Right lobe of liver (tissue), 6 donors: ENCODE results near the gene UQCC5. TPM values are rescaled to one million over a fixed set of nuclear protein-coding genes. Genes with fewer than 3 reads are reported as not detected.

ENCODE experiments used
- ATAC-seq, 4 donors: fragments of 200-7000 bp; cut with Tn5 transposase; one replicate each; pipeline ENCODE4 v1.9.1; 2020; ENCODE audit warnings: mild to moderate bottlenecking in 4 of 4, moderate library complexity in 4 of 4
- DNase-seq, 3 donors: peaks; one replicate each; pipeline ENCODE4 v3.0.0-alpha.2; 2020
- H3K27ac ChIP-seq, 3 donors: fragments of 200-600 bp; one replicate each; pipeline ENCODE4 v1.8.0; 2022
- H3K27me3 ChIP-seq, 2 donors: fragments of 200-600 bp; one replicate each; pipeline ENCODE4 v1.8.0; 2022
- H3K36me3 ChIP-seq, 4 donors: fragments of 200-600 bp; sonication (generic) in 1 of 4; one replicate each; pipeline versions ENCODE4 v1.5.1 to v1.8.0; 2017 to 2022; ENCODE audit warnings: control low read depth in 1 of 4
- H3K4me1 ChIP-seq, 4 donors: fragments of 200-600 bp; sonication (generic) in 1 of 4; one replicate each; pipeline versions ENCODE4 v1.5.1 to v1.8.0; 2017 to 2022; ENCODE audit warnings: control low read depth in 1 of 4
- H3K4me3 ChIP-seq, 3 donors: fragments of 200-600 bp; one replicate each; pipeline ENCODE4 v1.8.0; 2022
- H3K9me3 ChIP-seq, 4 donors: fragments of 200-600 bp; sonication (generic) in 1 of 4; one replicate each; pipeline versions ENCODE4 v1.5.1 to v1.8.0; 2017 to 2022; ENCODE audit warnings: control low read depth in 1 of 4
- POLR2A ChIP-seq: fragments of 450-650 bp; IDR thresholded peaks from one replicate; pipeline ENCODE4 v1.6.1; 2017; ENCODE audit warnings: antibody characterized with exemption, mild to moderate bottlenecking
- WGBS: methylation state at CpG from one replicate; pipeline ENCODE4 v1.1.6; 2018; ENCODE audit warnings: low coverage, low lambda C conversion rate; ENCODE audit not compliant: insufficient coverage; ENCODE audit errors: missing lambda C conversion rate; 5-methylcytosine and 5-hydroxymethylcytosine counted together
- intact Hi-C, 2 donors: fragments of 100-400 bp; cut with DNase I; formaldehyde crosslinking; loops; one replicate each; pipeline versions ENCODE4 v1.11.2 to v1.14.1; 2022
- total RNA-seq, 6 experiments: library from RNA; depleted of rRNA in 2 of 6; stranded (reverse); fragments of >200 nt in 2 of 6; fragmentation: NEBNext Ultra II Directional in 3 of 6; extraction: Animal tissue kit (Norgen Biotek cat#: 25700) in 3 of 6; gene quantifications; one replicate each; pipeline versions ENCODE4 v1.1.0 to v1.2.4, GENCODE V29; 2016 to 2023
- TF ChIP-seq, protein P1 (sequence below), 4 donors: fragments of 200-600 bp in 3 of 4; fragments of 450-650 bp in 1 of 4; IDR thresholded peaks; one replicate each; pipeline versions ENCODE4 v1.5.1 to v1.8.0; 2016 to 2022; ENCODE audit warnings: antibody characterized with exemption in 4 of 4, mild to moderate bottlenecking in 2 of 4
- donor health status: DM: no; HTN: yes; CAD: no.
- donor health status: DM: no; HTN: no; CAD: no.
- donor health status: DM: no; HTN: no; CAD: no.
- donor health status: DM: no; HTN: yes; CAD: no.
- donor health status: DM: no; HTN: yes; CAD: no.

Gene UQCC5
- total RNA-seq, 6 experiments from 2014 or later = 0.81 to 8.3 (median 4.3) TPM

DNA sequence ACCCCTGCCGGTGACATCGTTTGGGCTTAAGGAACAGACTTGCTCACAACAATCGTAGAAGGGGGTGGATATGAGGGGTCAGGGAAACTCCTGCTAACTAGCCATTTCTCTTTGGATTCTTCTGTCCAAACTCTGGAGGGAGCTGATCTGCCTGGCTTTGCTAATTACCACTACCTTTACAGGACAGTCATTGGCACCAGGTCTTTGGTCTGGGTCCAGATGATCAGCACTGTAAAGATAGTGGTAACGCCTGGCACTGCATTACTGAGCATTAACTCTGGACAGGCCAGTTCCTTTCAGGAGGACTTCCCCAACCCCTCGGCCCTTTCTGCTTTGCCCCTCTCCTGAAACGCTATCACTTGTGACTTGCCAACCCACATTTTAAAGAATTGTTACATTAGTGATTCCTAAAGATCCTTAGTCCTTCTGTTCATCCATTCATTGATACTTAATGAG, 788 bp downstream of the UQCC5 start:
- under 1% methylated on average over 6 of the region's 6 CpGs for WGBS
- Histone ChIP-seq H3K4me1 (peaks cover 0 to 20% (median 3%) of the 10 kb centered on the region in 4 donors), H3K27me3 (no peaks in the 10 kb centered on the region), H3K36me3 (no peaks in the 10 kb centered on the region), H3K27ac (peak overlapping the region; percentile 51 to 76 (median 62)), H3K4me3 (peak overlapping the region; percentile 63 to 74 (median 74)), H3K9me3 (no peaks in the 10 kb centered on the region)
- ATAC-seq = peak; percentile 2 to 28 (median 8)
- peak in 1 of 3 donors; percentile 17 for DNase-seq
- TF ChIP-seq, protein P1, sequence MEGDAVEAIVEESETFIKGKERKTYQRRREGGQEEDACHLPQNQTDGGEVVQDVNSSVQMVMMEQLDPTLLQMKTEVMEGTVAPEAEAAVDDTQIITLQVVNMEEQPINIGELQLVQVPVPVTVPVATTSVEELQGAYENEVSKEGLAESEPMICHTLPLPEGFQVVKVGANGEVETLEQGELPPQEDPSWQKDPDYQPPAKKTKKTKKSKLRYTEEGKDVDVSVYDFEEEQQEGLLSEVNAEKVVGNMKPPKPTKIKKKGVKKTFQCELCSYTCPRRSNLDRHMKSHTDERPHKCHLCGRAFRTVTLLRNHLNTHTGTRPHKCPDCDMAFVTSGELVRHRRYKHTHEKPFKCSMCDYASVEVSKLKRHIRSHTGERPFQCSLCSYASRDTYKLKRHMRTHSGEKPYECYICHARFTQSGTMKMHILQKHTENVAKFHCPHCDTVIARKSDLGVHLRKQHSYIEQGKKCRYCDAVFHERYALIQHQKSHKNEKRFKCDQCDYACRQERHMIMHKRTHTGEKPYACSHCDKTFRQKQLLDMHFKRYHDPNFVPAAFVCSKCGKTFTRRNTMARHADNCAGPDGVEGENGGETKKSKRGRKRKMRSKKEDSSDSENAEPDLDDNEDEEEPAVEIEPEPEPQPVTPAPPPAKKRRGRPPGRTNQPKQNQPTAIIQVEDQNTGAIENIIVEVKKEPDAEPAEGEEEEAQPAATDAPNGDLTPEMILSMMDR (IDR thresholded peaks at IDR 0.05) = peak in 1 of 4 donors; percentile 17
- TF ChIP-seq POLR2A = no peak
- intact Hi-C loops = no loop called here

DNA sequence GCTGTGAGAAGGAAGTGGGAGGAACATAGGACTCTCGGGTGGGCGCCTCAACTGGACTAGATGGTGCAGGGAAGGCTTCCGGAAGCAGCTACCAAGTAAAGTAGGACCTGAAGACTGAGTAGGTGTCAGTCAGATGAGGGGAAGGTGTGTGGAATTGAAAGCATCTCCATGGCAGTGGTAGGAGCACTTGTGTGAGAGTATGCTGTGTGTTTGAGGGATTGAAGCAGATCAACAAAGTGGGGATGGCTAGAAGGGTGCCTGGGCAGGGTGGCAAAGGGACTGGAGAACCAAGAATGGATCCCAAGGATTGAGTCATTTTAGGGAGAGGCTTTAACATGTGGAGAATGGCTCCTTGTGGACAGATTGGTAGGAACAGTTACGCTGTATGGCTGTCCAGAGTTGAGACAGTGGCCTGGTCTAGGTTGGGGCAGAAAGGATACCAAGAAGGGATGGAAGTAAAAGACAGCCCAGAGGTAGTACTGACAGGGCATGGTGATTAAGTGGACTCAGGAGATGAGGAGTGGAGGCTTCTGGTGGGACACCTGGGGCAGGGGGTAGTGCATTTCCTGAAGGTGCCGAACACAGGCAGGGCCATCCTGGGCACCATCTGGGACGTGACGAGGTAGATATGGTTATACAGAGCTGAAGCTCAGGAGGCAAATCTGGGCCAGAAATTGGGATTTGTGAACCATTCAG, 1.5 kb downstream of the UQCC5 start:
- peaks cover 0 to 20% (median 3%) of the 10 kb centered on the region in 4 donors for H3K4me1 ChIP-seq
- TF ChIP-seq POLR2A = no peak
- TF ChIP-seq, protein P1 (IDR thresholded peaks at IDR 0.05) = no peak
- no peaks in the 10 kb centered on the region for H3K9me3 ChIP-seq
- H3K36me3 ChIP-seq = no peaks in the 10 kb centered on the region
- DNase-seq (no peak), ATAC-seq (no peak)
- peak overlapping the region; percentile 63 to 74 (median 74) for H3K4me3 ChIP-seq
- H3K27ac ChIP-seq = peak overlapping the region in 1 of 3 donors; percentile 62
- no peaks in the 10 kb centered on the region for H3K27me3 ChIP-seq
- 79% methylated on average over 7 of the region's 7 CpGs for WGBS
- intact Hi-C loops = no loop called here

DNA sequence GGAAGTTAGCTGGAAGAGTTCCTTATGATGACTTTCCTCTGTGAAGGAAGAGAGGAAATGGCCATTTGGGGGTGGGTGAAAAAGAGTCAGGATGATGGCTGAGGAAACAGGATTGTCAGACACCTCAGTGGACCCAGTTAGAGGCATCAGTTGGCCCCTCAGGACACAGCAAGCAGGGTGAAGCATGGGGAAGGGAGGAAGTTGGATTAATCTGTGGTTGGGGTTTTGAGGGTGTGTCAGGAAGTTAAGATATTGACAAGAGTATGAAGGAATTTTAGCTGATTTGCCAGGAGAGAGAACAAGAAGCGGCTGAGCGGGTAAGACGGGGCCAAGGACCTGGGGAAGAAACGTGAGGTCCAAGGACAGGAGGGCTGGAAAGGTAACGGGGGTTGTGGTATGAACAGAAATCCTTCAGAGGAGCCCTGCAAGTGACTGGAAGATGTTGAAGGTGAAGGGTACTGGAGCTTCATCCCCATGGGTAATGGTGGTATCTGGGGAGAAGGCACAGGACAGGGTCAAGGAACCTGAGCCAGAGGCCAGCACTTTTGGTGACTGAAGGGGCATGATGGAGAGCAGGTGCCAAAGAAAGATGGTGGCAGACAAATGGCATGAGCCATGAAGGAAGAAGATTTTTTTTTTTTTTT, 2.7 kb downstream of the UQCC5 start:
- Histone ChIP-seq H3K4me1 (peaks cover 0 to 20% (median 3%) of the 10 kb centered on the region in 4 donors), H3K9me3 (no peaks in the 10 kb centered on the region), H3K27ac (no peak overlapping the region), H3K4me3 (no peak overlapping the region), H3K36me3 (no peaks in the 10 kb centered on the region), H3K27me3 (no peaks in the 10 kb centered on the region)
- ATAC-seq (no peak), DNase-seq (no peak)
- 87% methylated on average over 5 of the region's 5 CpGs for WGBS
- intact Hi-C loops = no loop called here
- TF ChIP-seq POLR2A = no peak
- TF ChIP-seq, protein P1 (IDR thresholded peaks at IDR 0.05) = no peak

DNA sequence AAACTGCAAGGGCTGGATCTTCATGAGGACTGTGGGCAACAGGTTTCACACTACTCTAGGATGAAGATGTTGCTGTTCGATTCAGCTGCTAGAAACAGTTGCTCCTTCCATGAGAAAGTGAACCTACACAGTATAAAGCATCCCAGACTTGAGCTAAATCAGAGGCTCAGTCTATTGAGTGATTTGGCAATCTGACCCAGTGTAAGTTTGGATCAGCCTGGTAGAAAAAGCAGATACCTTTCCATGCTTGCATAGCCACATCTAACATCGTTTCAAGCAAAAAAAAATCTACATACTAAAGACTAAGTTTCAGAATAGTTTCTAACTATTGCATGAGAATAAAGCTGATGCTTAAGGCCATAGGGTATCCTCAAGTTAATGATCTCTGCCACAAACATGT, 4.6 kb downstream of the UQCC5 start:
- no peak for DNase-seq
- ATAC-seq = no peak
- no peaks in the 10 kb centered on the region for H3K9me3 ChIP-seq
- H3K27ac ChIP-seq = no peak overlapping the region
- TF ChIP-seq, protein P1 (IDR thresholded peaks at IDR 0.05) = no peak
- no peak for TF ChIP-seq POLR2A
- H3K36me3 ChIP-seq = peaks cover 0 to 8% (median 0%) of the 10 kb centered on the region in 4 donors
- WGBS = 36% methylated on average over 2 of the region's 2 CpGs
- no peaks in the 10 kb centered on the region for H3K27me3 ChIP-seq
- intact Hi-C loops = no loop called here
- peaks cover 0 to 16% (median 3%) of the 10 kb centered on the region in 4 donors for H3K4me1 ChIP-seq
- no peak overlapping the region for H3K4me3 ChIP-seq
